Endothelial cell of umbilical vein (primary cell): ENCODE data around the gene FUT7. TPM values are rescaled to one million over a fixed set of nuclear protein-coding genes. Genes with fewer than 3 reads are reported as not detected.
"Not testable (repeated sequence)": the region's sequence is repeated elsewhere in the genome, so short reads cannot be mapped to it uniquely, and the experiment has no call there.

Source experiments
- BruUV-seq: library from RNA; stranded (reverse); fragments of 400-500 nt; replicated peaks from 2 replicates; lab custom pipeline; 2021; lab: Mats Ljungman, UMichigan
- CTCF ChIA-PET: fragments of 300-600, 350-600 bp; sonication (Branson Sonifier 250); formaldehyde crosslinking; loops from one replicate; lab custom pipeline; 2021; ENCODE audit warnings: antibody characterized with exemption, inconsistent platforms; lab: Charles Lee
- POLR2A ChIA-PET: fragments of 300-600, 350-600 bp; sonication (Branson Sonifier 250); formaldehyde crosslinking; loops from one replicate; lab custom pipeline; 2021; ENCODE audit warnings: antibody characterized with exemption, inconsistent platforms; lab: Charles Lee
- DNase-seq: peaks from one replicate; pipeline ENCODE4 v3.0.0-alpha.2; 2011; ENCODE audit warnings: low read depth, low spot score
- FAIRE-seq: peaks from 2 replicates; lab custom pipeline; 2011; peaks lifted over from hg19 to GRCh38; lab: Jason Lieb, UNC
- H2AFZ ChIP-seq: 2 replicates; pipeline ENCODE4 v1.6.0; 2012; ENCODE audit warnings: low read depth, low read length, control low read depth, inconsistent platforms
- H3K27ac ChIP-seq: 2 replicates; pipeline ENCODE4 v1.5.1; 2011; ENCODE audit warnings: low read depth, mild to moderate bottlenecking, control low read depth, low read length, moderate library complexity; ENCODE audit not compliant: insufficient read depth
- H3K27me3 ChIP-seq, 2 experiments: 2 replicates each; pipeline versions ENCODE4 v1.6.0 to v1.6.1; 2011; ENCODE audit warnings: low read length in 2 of 2, mixed read lengths in 1 of 2; ENCODE audit not compliant: control insufficient read depth in 2 of 2, insufficient read depth in 2 of 2
- H3K36me3 ChIP-seq, 2 experiments: 2 replicates in 1 of 2; 3 replicates in 1 of 2; pipeline ENCODE4 v1.5.1; 2011; ENCODE audit warnings: low read length in 2 of 2, mild to moderate bottlenecking in 1 of 2, moderate library complexity in 1 of 2; ENCODE audit not compliant: control insufficient read depth in 2 of 2, insufficient read depth in 2 of 2; ENCODE audit errors: extremely low read depth in 1 of 2
- H3K4me1 ChIP-seq: 3 replicates; pipeline ENCODE4 v1.5.1; 2011; ENCODE audit warnings: mild to moderate bottlenecking, low read length; ENCODE audit not compliant: control insufficient read depth, insufficient read depth; ENCODE audit errors: extremely low read depth
- H3K4me2 ChIP-seq: 2 replicates; pipeline ENCODE4 v1.6.1; 2011; ENCODE audit warnings: low read length, control low read depth, mixed read lengths; ENCODE audit not compliant: insufficient read depth
- H3K4me3 ChIP-seq, 3 experiments: fragments of 200-600 bp in 1 of 3; sonication (generic), shearing (Covaris generic) in 1 of 3; replicated peaks in 1 of 3; 2 replicates each; pipeline ENCODE4 v1.5.1; 2011 to 2016; ENCODE audit warnings: control low read depth in 3 of 3, low read length in 3 of 3, mild to moderate bottlenecking in 2 of 3, inconsistent platforms in 1 of 3, low read depth in 1 of 3, moderate library complexity in 1 of 3; ENCODE audit not compliant: insufficient read depth in 1 of 3
- H3K79me2 ChIP-seq: 2 replicates; pipeline ENCODE4 v1.6.0; 2012; ENCODE audit warnings: low read length, inconsistent platforms; ENCODE audit not compliant: control insufficient read depth, insufficient read depth
- H3K9ac ChIP-seq: replicated peaks from 2 replicates; pipeline ENCODE3; 2011; ENCODE audit warnings: low read length, control low read depth; ENCODE audit not compliant: insufficient read depth; ENCODE audit errors: extremely low read depth
- H3K9me1 ChIP-seq: replicated peaks from 3 replicates; pipeline ENCODE4 v1.6.0; 2011; ENCODE audit warnings: mild to moderate bottlenecking, low read length; ENCODE audit not compliant: control insufficient read depth, insufficient read depth; ENCODE audit errors: extremely low read depth
- H3K9me3 ChIP-seq: replicated peaks from 2 replicates; pipeline ENCODE4 v1.5.1; 2012; ENCODE audit warnings: low read length, inconsistent platforms; ENCODE audit not compliant: control insufficient read depth, insufficient read depth
- H4K20me1 ChIP-seq: replicated peaks from 2 replicates; pipeline ENCODE3; 2011; ENCODE audit warnings: mild to moderate bottlenecking, low read length; ENCODE audit not compliant: control insufficient read depth, insufficient read depth; ENCODE audit errors: extremely low read depth
- FOS ChIP-seq: IDR thresholded peaks from 2 replicates; pipeline ENCODE4 v1.6.1; 2011; ENCODE audit warnings: mild to moderate bottlenecking, low read length, moderate library complexity, borderline replicate concordance; ENCODE audit not compliant: insufficient read depth
- GATA2 ChIP-seq: IDR thresholded peaks from 2 replicates; pipeline ENCODE4 v1.7.0; 2011; ENCODE audit warnings: low read depth, mild to moderate bottlenecking, moderate library complexity, mixed read lengths, low read length; ENCODE audit not compliant: insufficient read length, insufficient read depth
- JUN ChIP-seq: IDR thresholded peaks from 2 replicates; pipeline ENCODE4 v1.6.1; 2011; ENCODE audit warnings: borderline replicate concordance, low read depth; ENCODE audit not compliant: insufficient read length, insufficient read depth
- MAX ChIP-seq: IDR thresholded peaks from 2 replicates; pipeline ENCODE4 v1.6.1; 2011; ENCODE audit not compliant: insufficient read depth, insufficient read length
- MYC ChIP-seq: IDR thresholded peaks from one replicate; pipeline ENCODE4 v1.6.1; 2011; ENCODE audit warnings: mild to moderate bottlenecking, low read depth, low read length
- POLR2A ChIP-seq: IDR thresholded peaks from 2 replicates; pipeline ENCODE4 v1.6.1; 2012; ENCODE audit warnings: low read depth, mild to moderate bottlenecking, control low read depth, low read length
- POLR2AphosphoS5 ChIP-seq: IDR thresholded peaks from 2 replicates; pipeline ENCODE4 v1.6.1; 2012; ENCODE audit warnings: low read depth, mild to moderate bottlenecking, control low read depth, low read length, moderate library complexity; ENCODE audit not compliant: insufficient read depth
- dilution Hi-C: fragments of 300-500 bp; cut with MboI; formaldehyde crosslinking; loops from one replicate; pipeline ENCODE4 v1.15.0; 2019; ENCODE audit warnings: low sequenced_read_pairs; ENCODE audit not compliant: extremely low pct_ligation_motif_present
- intact Hi-C: fragments of 100-400 bp; cut with micrococcal nuclease; formaldehyde crosslinking; loops from one replicate; pipeline ENCODE4 v1.10.0; 2022
- polyA plus RNA-seq, 4 experiments: library from polyadenylated mRNA; depleted of rRNA in 3 of 4; stranded (reverse) in 3 of 4; unstranded in 1 of 4; fragments of >200 nt; gene quantifications; 2 replicates each; pipeline versions ENCODE4 v1.2.1 to v1.2.3, GENCODE V29; 2011 to 2012; ENCODE audit warnings: missing spikeins in 1 of 4
- total RNA-seq: library from RNA; stranded (reverse); gene quantifications from 2 replicates; pipeline ENCODE4 v1.2.3, GENCODE V29; 2021

FUT7 gene
- total and polyA plus RNA-seq, 2 donors (not counting 3 experiments of a cell fraction or from before 2014, with no cell fraction given): not detected

- intact Hi-C loops (loop anchor here (2.0 kb wide), 1 partner anchor 191 kb away; the partner anchor contains the start of gene AJM1), dilution Hi-C loops (no loop called here)
- POLR2A ChIA-PET: interaction anchor here (0.6 kb wide), 2 partner anchors 33 to 106 kb away, joined by 3 to 5 read pairs; no protein-coding TSS in a partner anchor
- CTCF ChIA-PET: interaction anchor here (0.9 to 4.3 kb wide), 27 partner anchors 8 to 262 kb away, joined by 3 to 111 read pairs (median 6); partner anchors contain the start of genes AJM1, CLIC3, FBXW5 and MAN1B1
- no peaks in the 10 kb centered on the region for H4K20me1 ChIP-seq
- no peak overlapping the region for H3K9ac ChIP-seq
- TF ChIP-seq GATA2: no peak
- no peak for TF ChIP-seq FOS
- no peak for TF ChIP-seq MYC
- TF ChIP-seq POLR2A: no peak
- TF ChIP-seq JUN: no peak
- no peak for TF ChIP-seq POLR2AphosphoS5
- TF ChIP-seq MAX: no peak
- no TSS peak for BruUV-seq
- no peak overlapping the region for H3K4me3 ChIP-seq
- no peaks in the 10 kb centered on the region for H3K9me1 ChIP-seq
- H3K27me3 ChIP-seq: no peaks in the 10 kb centered on the region
- no peak overlapping the region for H3K27ac ChIP-seq
- peaks cover 0 to 6% of the 10 kb centered on the region in 2 experiments for H3K36me3 ChIP-seq
- DNase-seq (no peak), FAIRE-seq (no peak)
- H3K4me1 ChIP-seq: peaks cover under 1% of the 10 kb centered on the region
- no peak overlapping the region for H3K4me2 ChIP-seq
- no peak overlapping the region for H2AFZ ChIP-seq
- no peaks in the 10 kb centered on the region for H3K9me3 ChIP-seq
- H3K79me2 ChIP-seq: no peaks in the 10 kb centered on the region
These were observed 2.3 kb upstream of the FUT7 start for GRCh38 chr9:137034039-137034708.

- H3K4me3 ChIP-seq, intact Hi-C loops, H3K27me3 ChIP-seq, H3K4me1 ChIP-seq, H3K27ac ChIP-seq, BruUV-seq, dilution Hi-C loops, POLR2A ChIA-PET, H3K9me3 ChIP-seq, H4K20me1 ChIP-seq, DNase-seq, FAIRE-seq, H3K9me1 ChIP-seq, H2AFZ ChIP-seq, H3K9ac ChIP-seq, H3K36me3 ChIP-seq, H3K4me2 ChIP-seq, H3K79me2 ChIP-seq: not testable (repeated sequence)
- CTCF ChIA-PET: interaction anchor here (4.3 kb wide), 1 partner anchor 86 kb away, joined by 111 read pairs; no protein-coding TSS in a partner anchor
These were observed 1.6 kb upstream of the FUT7 start for GRCh38 chr9:137033481-137033880.
